Stimulated activated CD4-positive, alpha-beta T cell treated with anti-CD3 and anti-CD28 coated beads, Interleukin-12 subunit alpha, Interleukin-12 subunit beta, amount 100 ng/mL, for 48 hours (primary cell): ENCODE results near the gene PTPRCAP.

Source experiments
- DNase-seq, 3 donors: peaks; one replicate each; pipeline ENCODE4 v3.0.0-alpha.2; 2020; ENCODE audit warnings: low read depth in 2 of 3, low spot score in 1 of 3

The PTPRCAP gene

GRCh38 chr11:67441731-67442351 lies 4.4 kb upstream of the PTPRCAP start:
- DNase-seq: no peak

- DNase-seq: no peak
Observed at GRCh38 chr11:67441098-67441563, 3.6 kb upstream of the PTPRCAP start.

GRCh38 chr11:67440229-67441097 lies 3.0 kb upstream of the PTPRCAP start:
- DNase-seq: no peak

GRCh38 chr11:67439321-67440228 lies 2.1 kb upstream of the PTPRCAP start:
- DNase-seq: no peak

- peak; percentile 74 to 79 (median 79) for DNase-seq
Observed at GRCh38 chr11:67438158-67438902, 848 bp upstream of the PTPRCAP start.

- no peak for DNase-seq
Observed at GRCh38 chr11:67437809-67438157, 301 bp upstream of the PTPRCAP start.

- peak; percentile 73 to 80 (median 74) for DNase-seq
Observed at GRCh38 chr11:67436459-67437081, 912 bp downstream of the PTPRCAP start.

GRCh38 chr11:67435727-67436458 lies 1.6 kb downstream of the PTPRCAP start:
- no peak for DNase-seq

GRCh38 chr11:67435031-67435726 lies 2.3 kb downstream of the PTPRCAP start:
- DNase-seq: no peak

GRCh38 chr11:67434395-67434881 lies 3.0 kb downstream of the PTPRCAP start:
- no peak for DNase-seq

- DNase-seq: no peak
Observed at GRCh38 chr11:67433536-67434394, 3.7 kb downstream of the PTPRCAP start.

- no peak for DNase-seq
Observed at GRCh38 chr11:67432655-67433349, 4.7 kb downstream of the PTPRCAP start.

- DNase-seq: no peak
Observed at GRCh38 chr11:67431346-67432249, 5.9 kb downstream of the PTPRCAP start.

GRCh38 chr11:67429722-67430121 lies 7.8 kb downstream of the PTPRCAP start:
- DNase-seq: no peak

GRCh38 chr11:67429038-67429668 lies 8.3 kb downstream of the PTPRCAP start:
- no peak for DNase-seq
